Measurements from ENCODE around the gene ANAPC2.

The ANAPC2 gene

DNA sequence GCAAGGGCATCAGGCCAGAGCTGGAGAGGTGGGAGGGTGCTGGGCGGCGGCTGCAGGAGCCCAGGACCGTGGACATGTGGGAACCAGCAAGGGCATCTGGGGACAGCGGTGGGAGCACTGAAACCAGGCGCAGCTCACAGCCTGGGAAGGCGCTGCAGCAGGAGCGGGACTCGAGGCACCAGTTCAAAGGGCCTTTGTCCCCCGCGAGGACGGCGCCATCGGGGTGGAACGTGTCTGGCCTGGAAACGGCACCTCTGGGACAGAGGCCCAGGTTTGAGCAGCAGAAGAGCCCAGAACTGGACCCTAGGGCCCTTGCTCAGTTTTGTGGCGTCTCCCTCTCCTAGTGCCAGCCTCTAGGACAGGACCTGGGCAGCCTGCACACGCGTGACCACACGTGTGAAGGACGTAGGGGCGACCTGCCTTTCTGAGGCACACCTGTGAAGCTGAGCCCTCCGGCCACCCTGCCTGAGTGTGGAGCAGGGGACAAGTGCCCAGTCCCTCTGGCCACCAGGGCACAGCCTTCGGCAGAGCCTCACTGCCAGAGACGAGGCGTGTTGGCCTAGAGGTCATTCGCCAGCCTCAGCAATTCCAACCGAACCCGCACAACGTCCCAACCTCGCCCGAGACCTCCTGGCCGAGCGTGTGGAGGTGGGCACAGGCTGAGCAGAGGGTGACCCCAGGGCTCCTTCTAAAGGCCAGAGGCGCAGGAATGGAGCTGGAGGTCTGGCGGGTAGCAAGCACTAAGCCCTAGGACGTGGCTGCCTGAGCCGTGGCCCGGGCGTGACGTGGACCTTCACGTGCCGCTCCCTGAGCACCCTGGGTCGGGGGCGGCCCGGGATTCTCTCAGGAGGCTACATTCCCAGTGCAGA is 14.3 kb downstream of the ANAPC2 start:
- DNase-seq, result no peak

DNA sequence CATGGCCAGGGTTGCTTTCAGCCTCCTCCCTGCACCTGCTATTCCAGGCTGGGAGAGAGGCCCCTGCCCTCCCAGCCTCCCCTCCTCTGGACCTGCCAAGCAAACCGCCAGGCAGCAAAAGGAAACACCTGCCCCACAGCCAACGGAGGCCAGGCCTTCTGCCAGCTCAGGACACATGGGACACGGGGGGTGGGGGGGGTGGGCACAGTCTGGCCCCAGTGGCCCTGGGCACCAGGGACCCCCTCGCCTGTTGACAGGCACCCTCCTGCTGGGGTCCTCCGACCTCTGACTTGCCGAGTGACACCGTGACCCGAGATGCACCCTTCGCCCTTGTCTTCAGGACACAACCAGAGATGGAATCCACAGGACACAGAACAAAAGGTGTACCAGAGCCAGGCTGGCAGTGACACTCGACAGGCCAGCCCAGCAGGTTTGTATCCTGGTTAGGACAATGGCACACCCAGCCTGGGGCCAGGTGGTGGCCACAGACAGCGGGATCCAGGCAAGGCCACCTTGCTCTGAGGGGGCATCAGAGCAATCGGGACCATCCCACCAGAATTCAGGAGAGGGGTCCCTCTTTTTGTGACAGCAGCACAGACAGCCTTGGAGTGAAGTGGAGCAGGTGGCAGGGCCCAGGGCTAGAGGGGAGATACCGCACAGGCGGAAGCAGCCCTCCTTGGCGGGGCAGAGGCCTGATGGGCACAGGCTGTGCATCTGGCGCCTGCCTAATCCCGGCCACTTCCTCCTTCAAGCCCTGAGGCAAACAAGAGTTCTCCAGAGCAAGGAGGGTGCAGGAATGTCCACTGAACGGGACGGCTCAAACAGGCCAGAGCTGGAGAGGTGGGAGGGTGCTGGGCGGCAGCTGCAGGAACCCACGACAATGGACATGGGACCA is 15.2 kb downstream of the ANAPC2 start:
- DNase-seq, result peak; percentile 66 to 88

DNA sequence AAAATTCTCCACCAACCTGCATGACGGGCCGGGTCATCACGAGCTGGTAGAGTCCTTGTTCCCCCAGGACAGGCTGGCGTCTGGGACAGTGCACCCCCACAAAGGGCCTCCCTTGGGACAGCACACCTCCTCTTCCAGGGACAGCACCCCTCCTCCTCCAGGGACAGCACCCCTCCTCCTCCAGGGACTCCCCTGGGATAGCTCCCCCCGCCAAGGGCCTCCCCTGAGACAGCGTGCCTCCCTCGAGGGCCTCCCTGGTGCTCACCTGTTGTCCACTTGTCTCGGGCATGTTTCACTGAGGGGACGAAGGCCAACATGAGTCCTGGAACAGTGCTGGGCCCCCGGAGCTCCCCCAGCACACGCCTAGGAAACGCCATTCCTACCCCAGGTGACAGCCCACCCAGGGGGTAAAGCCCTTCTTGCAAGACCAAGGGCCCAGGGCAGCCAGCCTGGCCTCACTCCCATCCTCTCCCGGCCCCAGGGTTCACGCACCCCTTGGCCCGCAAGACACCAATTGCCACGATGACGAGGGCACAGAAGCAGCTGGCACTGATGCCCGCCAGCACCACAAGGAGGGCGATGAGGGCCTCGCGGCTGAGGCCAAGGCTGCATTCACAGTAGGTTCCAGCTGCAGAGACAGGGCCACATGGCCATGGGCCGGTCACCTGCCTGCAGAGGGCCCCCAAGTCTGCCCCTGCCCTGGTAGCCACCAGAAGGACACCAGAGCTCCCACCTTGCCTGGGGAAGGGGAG is 17.0 kb downstream of the ANAPC2 start:
- DNase-seq, result no peak

DNA sequence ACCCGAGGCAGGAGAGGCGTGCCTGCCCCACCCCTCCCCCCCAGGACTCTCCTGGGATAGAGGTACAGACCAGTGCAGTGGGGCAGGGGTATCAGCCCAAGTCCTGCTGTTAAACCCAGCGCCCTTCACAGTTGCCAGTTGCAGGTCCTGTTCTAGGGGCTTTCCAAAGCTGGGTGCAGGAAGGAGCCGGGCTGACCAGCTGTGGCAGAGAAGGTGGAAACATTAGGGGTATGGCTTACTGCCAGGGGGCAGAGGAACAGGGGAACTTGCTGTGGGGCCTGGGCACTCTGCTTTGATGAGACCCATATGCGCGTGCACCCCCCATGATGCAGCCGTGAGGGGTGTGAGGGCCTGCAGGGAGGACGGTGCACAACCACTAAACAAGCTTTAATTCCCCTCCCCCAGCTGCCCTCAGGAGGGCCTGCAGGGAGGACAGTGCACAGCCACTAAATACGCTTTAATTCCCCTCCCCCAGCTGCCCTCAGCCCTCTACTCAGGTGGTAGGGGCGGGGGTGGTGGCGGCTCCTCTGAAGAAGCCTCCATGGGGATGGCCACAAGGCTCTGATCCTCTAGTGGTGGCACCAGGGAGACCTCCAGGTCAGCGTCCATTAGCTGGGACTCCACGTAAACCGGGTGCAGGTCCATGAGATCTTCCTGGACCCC is 17.7 kb downstream of the ANAPC2 start:
- DNase-seq, result no peak

DNA sequence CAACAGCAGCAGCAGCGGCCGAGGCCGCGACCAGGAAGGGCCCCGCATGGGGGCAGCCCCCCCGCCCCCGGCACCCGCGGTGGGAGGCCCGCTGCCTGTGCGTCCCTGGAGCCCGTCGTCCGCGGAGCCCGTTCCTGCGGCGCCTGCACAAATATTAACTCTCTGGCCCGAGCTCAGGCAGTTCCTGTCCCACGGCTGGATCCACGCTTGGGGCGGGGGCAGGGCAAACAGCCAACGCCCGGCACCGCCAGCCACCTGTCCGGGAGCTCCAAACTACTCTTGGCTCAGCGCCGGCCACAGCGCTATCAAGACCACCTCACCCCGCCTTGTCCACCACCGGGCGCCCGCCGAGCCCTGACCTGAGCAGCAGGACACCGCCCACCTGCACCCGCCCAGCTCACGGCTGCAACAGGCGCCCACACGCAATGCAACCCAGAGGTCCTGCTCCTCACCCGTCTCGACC is 18.4 kb downstream of the ANAPC2 start, which contains the start of gene LRRC26:
Gene LRRC26, minus strand, starts transcription at position 156 of the 463 bp plus-strand sequence. Its CDS starts 108 bp downstream, at position 48.
- no peak for DNase-seq

DNA sequence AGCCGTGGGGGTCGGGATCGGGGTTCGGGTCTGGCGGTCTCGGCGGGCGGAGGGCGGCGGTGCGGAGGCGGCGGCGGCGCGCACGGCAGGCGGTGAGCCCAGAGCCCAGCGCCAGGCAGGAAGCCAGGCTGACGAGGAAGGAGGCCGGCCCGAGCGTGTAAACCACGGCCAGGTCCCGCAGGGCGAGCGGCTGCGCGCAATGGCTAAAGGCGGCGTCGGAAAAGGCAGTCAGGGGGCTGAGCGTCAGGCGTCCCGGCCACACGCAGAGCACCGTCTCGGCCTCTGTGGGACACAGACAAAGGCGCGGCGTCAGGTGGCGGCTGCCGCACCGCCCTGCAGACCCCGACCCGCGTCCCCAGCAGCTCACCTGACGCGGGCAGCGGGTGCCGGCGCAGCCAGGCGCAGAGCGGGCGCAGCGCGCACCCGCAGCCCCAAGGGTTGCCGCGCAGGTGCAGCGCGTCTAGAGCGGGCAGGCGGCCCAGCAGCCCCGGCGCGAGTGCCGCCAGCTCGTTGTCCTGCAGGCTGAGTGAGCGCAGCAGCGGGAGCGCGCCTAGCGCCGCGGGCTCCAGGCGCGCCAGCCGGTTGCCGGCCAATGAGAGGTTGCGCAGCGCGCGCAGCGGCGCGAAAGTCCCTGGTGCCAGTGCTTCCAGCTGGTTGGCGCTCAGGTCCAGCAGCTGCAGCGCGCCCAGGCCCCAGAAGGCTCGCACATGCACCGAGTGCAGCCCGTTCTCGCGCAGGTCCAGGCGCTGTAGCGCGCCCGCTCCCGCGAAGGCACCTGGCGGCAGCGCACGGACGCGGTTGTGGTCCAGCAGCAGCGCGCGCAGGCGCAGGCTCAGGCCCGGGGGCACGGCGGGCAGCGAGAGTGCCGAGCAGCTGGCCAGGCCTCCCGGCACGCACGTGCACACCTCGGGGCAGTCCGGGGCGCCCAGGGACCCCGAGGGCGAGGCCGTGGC is 19.2 kb downstream of the ANAPC2 start:
- peak; percentile 79 to 92 for DNase-seq

DNA sequence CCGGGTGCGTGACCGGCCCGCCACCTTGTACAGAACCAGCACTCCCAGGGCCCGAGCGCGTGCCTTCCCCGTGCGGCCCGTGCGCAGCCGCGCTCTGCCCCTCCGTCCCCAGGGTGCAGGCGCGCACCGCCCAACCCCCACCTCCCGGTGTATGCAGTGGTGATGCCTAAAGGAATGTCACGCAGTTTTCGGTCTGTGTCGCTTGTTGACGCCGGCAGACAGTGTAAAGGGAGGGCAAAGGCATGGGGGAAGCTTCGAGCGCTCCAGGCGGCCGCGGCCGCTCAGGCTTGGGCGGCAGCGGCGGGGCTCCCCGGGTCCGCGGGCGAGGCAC is 19.8 kb downstream of the ANAPC2 start:
- DNase-seq, result peak in 1 of 2 experiments; percentile 47

DNA sequence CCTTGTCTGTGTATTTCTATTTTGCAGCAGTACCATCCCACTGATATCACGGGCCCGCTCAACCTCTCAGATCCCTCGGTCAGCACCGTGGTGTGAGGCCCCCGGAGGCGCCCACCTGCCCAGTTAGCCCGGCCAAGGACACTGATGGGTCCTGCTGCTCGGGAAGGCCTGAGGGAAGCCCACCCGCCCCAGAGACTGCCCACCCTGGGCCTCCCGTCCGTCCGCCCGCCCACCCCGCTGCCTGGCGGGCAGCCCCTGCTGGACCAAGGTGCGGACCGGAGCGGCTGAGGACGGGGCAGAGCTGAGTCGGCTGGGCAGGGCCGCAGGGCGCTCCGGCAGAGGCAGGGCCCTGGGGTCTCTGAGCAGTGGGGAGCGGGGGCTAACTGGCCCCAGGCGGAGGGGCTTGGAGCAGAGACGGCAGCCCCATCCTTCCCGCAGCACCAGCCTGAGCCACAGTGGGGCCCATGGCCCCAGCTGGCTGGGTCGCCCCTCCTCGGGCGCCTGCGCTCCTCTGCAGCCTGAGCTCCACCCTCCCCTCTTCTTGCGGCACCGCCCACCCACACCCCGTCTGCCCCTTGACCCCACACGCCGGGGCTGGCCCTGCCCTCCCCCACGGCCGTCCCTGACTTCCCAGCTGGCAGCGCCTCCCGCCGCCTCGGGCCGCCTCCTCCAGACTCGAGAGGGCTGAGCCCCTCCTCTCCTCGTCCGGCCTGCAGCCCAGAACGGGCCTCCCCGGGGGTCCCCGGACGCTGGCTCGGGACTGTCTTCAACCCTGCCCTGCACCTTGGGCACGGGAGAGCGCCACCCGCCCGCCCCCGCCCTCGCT is 20.4 kb downstream of the ANAPC2 start:
- DNase-seq, result peak in 1 of 2 experiments; percentile 56

DNA sequence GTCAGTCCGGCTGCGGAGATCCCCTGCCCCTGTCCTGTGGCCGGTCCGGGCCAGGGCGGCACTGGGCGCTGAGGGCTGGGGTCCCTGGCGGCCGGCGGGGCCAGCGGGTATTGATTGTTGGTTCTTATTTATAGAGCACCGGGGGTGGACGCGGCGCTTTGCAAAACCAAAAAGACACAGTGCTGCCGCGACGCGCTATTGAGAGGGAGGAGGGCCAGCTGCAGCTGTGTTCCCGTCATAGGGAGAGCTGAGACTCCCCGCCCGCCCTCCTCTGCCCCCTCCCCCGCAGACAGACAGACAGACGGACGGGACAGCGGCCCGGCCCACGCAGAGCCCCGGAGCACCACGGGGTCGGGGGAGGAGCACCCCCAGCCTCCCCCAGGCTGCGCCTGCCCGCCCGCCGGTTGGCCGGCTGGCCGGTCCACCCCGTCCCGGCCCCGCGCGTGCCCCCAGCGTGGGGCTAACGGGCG is 21.0 kb downstream of the ANAPC2 start:
- DNase-seq, result peak; percentile 27 to 33

DNA sequence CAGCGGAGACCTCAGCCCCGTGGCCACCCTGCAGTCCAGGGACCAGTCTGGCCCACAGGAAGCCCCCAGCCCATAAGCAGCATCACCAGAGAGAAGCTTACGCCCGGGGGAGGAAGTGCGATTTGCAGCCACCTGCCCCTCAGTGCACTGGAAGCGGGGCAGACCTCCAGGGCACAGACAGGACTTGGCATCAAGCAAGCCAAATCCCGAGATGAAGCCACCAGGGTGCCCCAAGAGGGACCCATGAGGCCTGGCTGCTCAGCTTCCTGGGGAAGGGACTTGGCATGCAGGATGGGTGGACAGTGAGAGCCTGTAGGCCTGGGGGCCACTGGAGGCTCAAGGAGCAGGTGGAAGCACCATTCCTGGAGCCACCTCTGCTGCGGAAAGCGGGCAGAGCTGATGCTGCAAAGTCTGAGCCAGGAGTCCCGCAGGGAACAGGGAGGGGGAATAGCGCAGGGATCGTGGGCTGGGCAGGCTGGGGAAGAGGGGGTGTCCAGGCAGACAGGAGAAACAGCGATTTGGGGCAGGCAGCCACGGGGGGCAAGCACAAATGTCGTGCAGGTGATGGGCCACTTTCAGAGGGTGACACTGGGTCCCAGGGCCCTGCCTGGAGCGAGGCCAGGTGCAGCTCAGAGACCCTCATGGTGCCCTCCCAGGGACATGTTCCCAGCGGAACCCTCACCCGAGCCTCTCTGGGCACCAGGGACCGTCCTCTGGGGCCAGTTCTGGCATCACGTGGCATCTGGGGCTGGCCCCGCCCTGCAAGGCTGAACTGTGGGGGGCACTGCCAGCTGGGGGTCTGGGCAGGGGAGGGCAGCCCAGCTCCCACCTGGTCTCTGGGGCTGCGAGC is 21.8 kb downstream of the ANAPC2 start:
- no peak for DNase-seq

DNA sequence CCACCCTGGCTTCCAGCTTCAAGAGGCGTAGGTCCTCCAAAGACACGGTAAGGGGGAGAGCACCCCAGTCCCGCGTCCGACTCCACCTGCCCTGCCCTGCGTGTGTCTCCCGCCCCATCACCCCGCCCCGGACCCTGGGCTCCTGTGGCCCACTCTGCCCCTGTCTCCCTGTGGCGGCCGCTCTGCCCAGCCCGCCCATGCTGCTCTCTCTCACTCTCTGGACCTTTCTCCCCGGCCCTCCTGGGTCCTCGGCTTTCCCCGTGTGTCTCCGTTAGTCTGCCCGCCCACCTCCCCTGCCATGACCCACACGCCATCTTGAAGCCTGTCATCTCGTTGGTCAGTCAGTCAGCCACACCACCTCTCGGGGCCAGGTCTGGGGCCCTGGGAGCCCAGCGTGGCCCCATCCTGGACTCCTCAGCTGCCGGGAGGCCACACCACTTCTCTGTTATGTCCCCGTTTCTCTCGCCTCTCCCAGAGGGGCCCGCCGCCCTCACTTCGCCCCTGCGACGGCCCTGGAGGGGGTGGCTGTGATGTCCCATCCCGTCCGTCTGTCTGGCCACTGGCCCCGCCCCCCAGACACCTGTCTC is 23.0 kb downstream of the ANAPC2 start:
- DNase-seq, result no peak

DNA sequence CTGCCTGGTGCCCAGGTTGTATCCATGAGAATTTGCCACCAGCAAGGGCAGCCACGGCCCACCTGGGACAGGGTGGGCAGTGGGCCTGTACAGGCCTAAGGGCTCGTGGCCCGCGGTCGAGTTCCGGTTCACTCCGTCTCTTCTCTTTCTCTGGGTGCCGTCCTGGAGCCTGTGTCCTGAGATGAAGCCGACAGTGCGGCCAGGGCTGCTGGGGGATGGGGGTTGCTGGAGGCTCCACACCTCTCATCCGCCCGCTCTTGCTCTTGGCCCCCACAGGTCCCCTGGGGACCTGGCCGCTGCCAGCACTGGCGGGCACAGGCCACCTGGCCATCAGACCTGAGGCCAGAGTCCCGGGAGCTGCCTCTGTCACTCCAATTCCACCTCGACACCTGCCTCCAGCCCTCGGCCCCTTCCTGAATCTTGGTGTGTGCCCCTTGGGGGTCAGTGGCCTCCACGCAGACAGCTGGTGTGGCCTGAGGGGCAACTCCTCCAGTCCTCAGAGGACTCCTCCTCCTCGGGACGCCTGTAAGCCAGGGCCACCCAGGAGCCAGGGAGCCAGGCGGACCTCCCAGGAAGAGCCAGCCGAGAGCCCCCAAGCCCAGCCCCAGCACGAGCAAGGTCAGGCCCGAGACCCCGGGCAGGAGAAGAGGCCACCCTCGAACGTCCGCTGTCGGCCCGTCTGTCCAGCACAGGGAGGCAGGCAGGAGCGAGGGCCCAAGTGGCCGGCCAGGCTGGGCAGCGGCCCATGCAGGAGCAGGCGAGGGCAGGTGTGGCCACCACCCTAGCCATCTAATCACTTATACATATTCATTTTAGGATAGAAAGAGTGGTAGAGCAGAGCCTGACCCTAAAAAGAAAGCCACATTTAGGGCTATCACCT is 23.8 kb downstream of the ANAPC2 start:
- no peak for DNase-seq

DNA sequence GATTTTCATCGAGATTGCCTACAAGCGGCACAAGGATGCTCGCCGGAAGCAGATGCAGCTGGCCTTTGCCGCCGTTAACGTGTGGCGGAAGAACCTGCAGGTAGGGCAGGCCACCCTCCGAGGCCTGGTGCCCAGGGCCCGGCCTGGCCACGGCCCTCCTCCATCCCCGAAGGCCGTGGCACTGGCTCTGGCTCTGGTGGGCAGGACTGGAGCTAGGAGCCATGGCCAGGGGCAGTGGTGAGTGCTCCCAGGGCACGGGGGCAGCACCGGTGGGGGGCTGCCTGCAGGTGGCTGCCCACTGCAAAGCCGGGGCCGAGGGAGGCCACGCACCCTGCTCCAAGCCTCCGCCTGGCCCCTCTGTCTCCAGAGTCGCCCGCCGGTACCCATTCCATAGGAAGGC is 24.6 kb downstream of the ANAPC2 start:
- DNase-seq, result no peak

DNA sequence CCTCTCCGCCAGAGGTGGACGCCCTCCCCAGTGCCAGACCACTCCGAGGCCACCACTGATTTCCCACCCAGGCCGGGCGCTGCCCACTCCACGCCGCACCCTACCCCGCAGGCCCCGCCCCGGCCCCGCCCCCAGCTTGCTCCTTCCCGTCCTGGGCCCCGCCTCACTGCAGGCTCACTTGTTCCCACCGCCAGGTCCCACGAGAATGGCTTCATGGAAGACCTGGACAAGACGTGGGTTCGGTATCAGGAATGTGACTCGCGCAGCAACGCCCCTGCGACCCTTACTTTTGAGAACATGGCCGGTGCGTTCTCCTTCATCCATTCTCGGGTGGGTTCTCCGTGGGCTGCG is 25.0 kb downstream of the ANAPC2 start:
- no peak for DNase-seq

DNA sequence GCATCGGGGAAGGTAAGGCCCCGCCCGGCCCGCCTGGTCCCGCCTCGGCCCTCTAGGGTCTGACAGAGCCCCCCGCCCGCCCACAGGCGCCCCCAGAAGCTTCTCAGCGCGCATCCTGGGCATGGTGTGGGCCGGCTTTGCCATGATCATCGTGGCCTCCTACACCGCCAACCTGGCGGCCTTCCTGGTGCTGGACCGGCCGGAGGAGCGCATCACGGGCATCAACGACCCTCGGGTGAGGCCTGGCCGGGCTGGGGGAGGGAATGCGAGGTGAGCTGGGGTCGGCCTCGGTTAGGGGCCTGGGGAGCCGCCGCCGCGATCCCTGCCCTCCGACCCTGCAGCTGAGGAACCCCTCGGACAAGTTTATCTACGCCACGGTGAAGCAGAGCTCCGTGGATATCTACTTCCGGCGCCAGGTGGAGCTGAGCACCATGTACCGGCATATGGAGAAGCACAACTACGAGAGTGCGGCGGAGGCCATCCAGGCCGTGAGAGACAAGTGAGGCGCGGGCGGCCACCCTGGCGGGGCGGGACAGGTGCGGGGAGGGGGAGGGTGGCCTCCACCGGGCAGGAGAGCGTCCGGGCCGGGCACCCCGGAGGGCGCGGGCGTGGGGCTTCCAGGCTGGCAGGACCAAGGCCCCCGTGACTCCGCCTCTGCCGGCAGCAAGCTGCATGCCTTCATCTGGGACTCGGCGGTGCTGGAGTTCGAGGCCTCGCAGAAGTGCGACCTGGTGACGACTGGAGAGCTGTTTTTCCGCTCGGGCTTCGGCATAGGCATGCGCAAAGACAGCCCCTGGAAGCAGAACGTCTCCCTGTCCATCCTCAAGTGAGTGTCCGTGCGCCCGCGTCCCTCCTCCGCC is 25.6 kb downstream of the ANAPC2 start:
- no peak for DNase-seq

DNA sequence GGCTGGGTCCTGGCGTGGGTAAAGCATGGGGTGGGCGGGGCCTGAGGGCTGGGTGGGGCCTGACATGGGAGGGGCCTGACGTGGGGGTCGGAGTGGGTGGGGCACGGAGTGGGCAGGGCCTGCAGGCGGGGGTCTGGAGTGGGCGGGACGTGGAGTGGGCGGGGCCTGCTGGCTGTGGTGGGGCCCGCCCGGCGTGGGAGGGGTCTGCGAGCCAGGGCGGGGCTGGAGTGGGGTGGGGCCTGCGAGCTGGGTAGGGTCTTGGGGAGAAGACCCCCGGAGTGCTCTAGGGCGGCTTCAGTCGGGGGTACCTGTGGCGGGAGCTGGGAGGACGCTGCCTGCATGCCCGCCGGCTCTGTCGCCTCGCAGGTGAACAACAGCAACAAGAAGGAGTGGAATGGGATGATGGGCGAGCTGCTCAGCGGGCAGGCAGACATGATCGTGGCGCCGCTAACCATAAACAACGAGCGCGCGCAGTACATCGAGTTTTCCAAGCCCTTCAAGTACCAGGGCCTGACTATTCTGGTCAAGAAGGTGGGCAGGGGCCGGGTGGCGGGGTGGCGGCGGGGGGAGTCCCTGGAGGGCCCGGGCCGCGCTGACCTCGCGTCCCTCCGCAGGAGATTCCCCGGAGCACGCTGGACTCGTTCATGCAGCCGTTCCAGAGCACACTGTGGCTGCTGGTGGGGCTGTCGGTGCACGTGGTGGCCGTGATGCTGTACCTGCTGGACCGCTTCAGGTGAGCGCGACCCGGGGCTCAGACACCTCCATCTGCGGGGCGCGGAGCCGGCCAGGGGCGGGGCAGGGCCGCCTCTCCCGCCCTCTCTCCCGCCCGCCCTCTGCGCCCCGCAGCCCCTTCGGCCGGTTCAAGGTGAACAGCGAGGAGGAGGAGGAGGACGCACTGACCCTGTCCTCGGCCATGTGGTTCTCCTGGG is 26.5 kb downstream of the ANAPC2 start:
- DNase-seq, result no peak

Data from NCI-H524 (cell line).